Measurements from ENCODE around the gene FNTB. TPM values are rescaled to one million over a fixed set of nuclear protein-coding genes. Genes with fewer than 3 reads are reported as not detected.

FNTB gene
- total and polyA plus RNA-seq, 2 of the 13 experiments (the other 11 are each of a cell fraction or from before 2014, with no cell fraction given) = 23.6 to 28.5 TPM

GRCh38 chr14:65033181-65033580 lies 46.5 kb downstream of the FNTB start:
- Histone ChIP-seq H2AFZ (ENCODE audit: low read length) (no peak overlapping the region), H4K20me1 (ENCODE audit: insufficient read depth, low read length) (no peaks in the 10 kb centered on the region), H3K4me2 (ENCODE audit: low read depth, low read length) (no peak overlapping the region), H3K79me2 (ENCODE audit: insufficient read depth, low read length) (no peaks in the 10 kb centered on the region), H3K4me3 (replicated peaks in 1 of 3; ENCODE audit: insufficient read depth in 1 of 3, low read depth in 2 of 3, low read length in 3 of 3) (no peak overlapping the region), H3K27me3 (ENCODE audit: control insufficient read depth in 1 of 2, insufficient read depth in 2 of 2, low read length in 2 of 2) (no peaks in the 10 kb centered on the region), H3K4me1 (ENCODE audit: insufficient read depth, low read length) (peaks cover 14% of the 10 kb centered on the region), H3K36me3 (replicated peaks in 1 of 2; ENCODE audit: control insufficient read depth in 1 of 2, insufficient read depth in 2 of 2, low read length in 2 of 2) (peaks cover 6 to 42% of the 10 kb centered on the region in 2 experiments; a peak in 4 of 5 replicates), H3K9me3 (ENCODE audit: low read length) (no peaks in the 10 kb centered on the region), H3K9ac (ENCODE audit: insufficient read depth, low read depth, low read length) (no peak overlapping the region), H3K27ac (ENCODE audit: extremely low read length, insufficient read depth, low read length) (no peak overlapping the region)
- TF ChIP-seq SAFB2 (CRISPR knock-in tag; IDR thresholded peaks at IDR 0.05; ENCODE audit: borderline replicate concordance, low read depth) = no peak
- no peak for TF ChIP-seq ZNF296 (CRISPR knock-in tag; conservative IDR thresholded peaks at IDR 0.05)
- no peak for TF ChIP-seq NPAS2 (CRISPR knock-in tag; IDR thresholded peaks at IDR 0.05; ENCODE audit: borderline replicate concordance)
- TF ChIP-seq PCBP2 (optimal IDR thresholded peaks at IDR 0.05; ENCODE audit: low read depth, low read length, poor library complexity, severe bottlenecking) = no peak
- TF ChIP-seq AGO1 (IDR thresholded peaks at IDR 0.05; ENCODE audit: low read depth, low read length, poor library complexity, severe bottlenecking) = no peak
- TF ChIP-seq, protein P1, sequence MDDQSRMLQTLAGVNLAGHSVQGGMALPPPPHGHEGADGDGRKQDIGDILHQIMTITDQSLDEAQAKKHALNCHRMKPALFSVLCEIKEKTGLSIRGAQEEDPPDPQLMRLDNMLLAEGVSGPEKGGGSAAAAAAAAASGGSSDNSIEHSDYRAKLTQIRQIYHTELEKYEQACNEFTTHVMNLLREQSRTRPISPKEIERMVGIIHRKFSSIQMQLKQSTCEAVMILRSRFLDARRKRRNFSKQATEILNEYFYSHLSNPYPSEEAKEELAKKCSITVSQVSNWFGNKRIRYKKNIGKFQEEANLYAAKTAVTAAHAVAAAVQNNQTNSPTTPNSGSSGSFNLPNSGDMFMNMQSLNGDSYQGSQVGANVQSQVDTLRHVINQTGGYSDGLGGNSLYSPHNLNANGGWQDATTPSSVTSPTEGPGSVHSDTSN (CRISPR knock-in tag; IDR thresholded peaks at IDR 0.05; ENCODE audit: borderline replicate concordance) = no peak
- TF ChIP-seq KDM3A (CRISPR knock-in tag; IDR thresholded peaks at IDR 0.05; ENCODE audit: low read depth) = no peak
- no peak for TF ChIP-seq SAP130 (CRISPR knock-in tag; IDR thresholded peaks at IDR 0.05; ENCODE audit: low read depth)
- TF ChIP-seq ZNF383 (CRISPR knock-in tag; IDR thresholded peaks at IDR 0.05; ENCODE audit: borderline replicate concordance) = no peak
- TF ChIP-seq TEAD3 (CRISPR knock-in tag; optimal IDR thresholded peaks at IDR 0.05; ENCODE audit: borderline replicate concordance) = no peak
- no peak for TF ChIP-seq ASH2L (IDR thresholded peaks at IDR 0.05; ENCODE audit: insufficient read length, low read depth, low read length)
- no peak for TF ChIP-seq NR3C1 (CRISPR knock-in tag; IDR thresholded peaks at IDR 0.05)
- ChIA-PET CTCF (ENCODE audit: low intra/inter-chr PET ratio, low total read pairs) (no interaction called here), POLR2A (no interaction called here)
- 95% methylated on average over 3 of the region's 3 CpGs for WGBS (ENCODE audit: low lambda C conversion rate)
- BruUV-seq (replicated peaks) = no TSS peak
- no peak for FAIRE-seq
- no peak for ATAC-seq
- DNase-seq (ENCODE audit: low spot score) = no peak
- intact Hi-C loops (cut with micrococcal nuclease; ENCODE audit: unreplicated experiment) (no loop called here), in situ Hi-C loops (cut with HindIII; ENCODE audit: extremely low pct_ligation_motif_present, low pct_unique_long_range_greater_than_20kb) (no loop called here)
